ENCODE data around the gene MLC1.

The MLC1 gene

GRCh38 chr22:50019316-50019715, 65.9 kb downstream of the MLC1 start:
- DNase-seq = no peak
- no peak overlapping the region for H3K4me3 ChIP-seq (ENCODE audit: low read depth, low read length)
- in situ Hi-C loops (cut with HindIII; ENCODE audit: low pct_ligation_motif_present, low sequenced_read_pairs) = no loop called here
- H3K36me3 ChIP-seq (replicated peaks) = no peaks in the 10 kb centered on the region
- H3K27ac ChIP-seq = no peak overlapping the region
- peaks cover 17% of the 10 kb centered on the region for H3K27me3 ChIP-seq (replicated peaks)
- TF ChIP-seq CTCF (IDR thresholded peaks at IDR 0.05; ENCODE audit: low read depth, low read length, missing control alignments) = no peak

- in situ Hi-C loops (cut with HindIII; ENCODE audit: low pct_ligation_motif_present, low sequenced_read_pairs) = no loop called here
- Histone ChIP-seq H3K27me3 (replicated peaks) (peaks cover 22% of the 10 kb centered on the region), H3K4me3 (ENCODE audit: low read depth, low read length) (no peak overlapping the region), H3K36me3 (replicated peaks) (no peaks in the 10 kb centered on the region), H3K27ac (no peak overlapping the region)
- no peak for DNase-seq
- TF ChIP-seq CTCF (IDR thresholded peaks at IDR 0.05; ENCODE audit: low read depth, low read length, missing control alignments) = no peak
These were observed 66.5 kb downstream of the MLC1 start for GRCh38 chr22:50018608-50019285.

GRCh38 chr22:50017701-50018224, 67.5 kb downstream of the MLC1 start:
- in situ Hi-C loops (cut with HindIII; ENCODE audit: low pct_ligation_motif_present, low sequenced_read_pairs) = no loop called here
- no peak for TF ChIP-seq CTCF (IDR thresholded peaks at IDR 0.05; ENCODE audit: low read depth, low read length, missing control alignments)

GRCh38 chr22:50016988-50017700, 68.1 kb downstream of the MLC1 start:
- no peaks in the 10 kb centered on the region for H3K36me3 ChIP-seq (replicated peaks)
- H3K27me3 ChIP-seq (replicated peaks) = peaks cover 26% of the 10 kb centered on the region
- TF ChIP-seq CTCF (IDR thresholded peaks at IDR 0.05; ENCODE audit: low read depth, low read length, missing control alignments) = no peak
- DNase-seq = no peak
- H3K27ac ChIP-seq = no peak overlapping the region
- in situ Hi-C loops (cut with HindIII; ENCODE audit: low pct_ligation_motif_present, low sequenced_read_pairs) = no loop called here
- no peak overlapping the region for H3K4me3 ChIP-seq (ENCODE audit: low read depth, low read length)

More at GRCh38 chr22:50017701-50018224, 67.5 kb downstream of the MLC1 start:
- no peaks in the 10 kb centered on the region for H3K36me3 ChIP-seq (replicated peaks)
- DNase-seq = no peak
- no peak overlapping the region for H3K27ac ChIP-seq
- H3K27me3 ChIP-seq (replicated peaks) = peaks cover 22% of the 10 kb centered on the region
- no peak overlapping the region for H3K4me3 ChIP-seq (ENCODE audit: low read depth, low read length)

- Histone ChIP-seq H3K36me3 (replicated peaks) (no peaks in the 10 kb centered on the region), H3K27me3 (replicated peaks) (peaks cover 33% of the 10 kb centered on the region), H3K27ac (no peak overlapping the region), H3K4me3 (ENCODE audit: low read depth, low read length) (no peak overlapping the region)
- no peak for TF ChIP-seq CTCF (IDR thresholded peaks at IDR 0.05; ENCODE audit: low read depth, low read length, missing control alignments)
- in situ Hi-C loops (cut with HindIII; ENCODE audit: low pct_ligation_motif_present, low sequenced_read_pairs) = no loop called here
- DNase-seq = no peak
These were observed 68.8 kb downstream of the MLC1 start for GRCh38 chr22:50016308-50016987.
